Neural progenitor cell (in vitro differentiated cells): ENCODE measurements around the gene CFL1. TPM values are rescaled to one million over a fixed set of nuclear protein-coding genes. Genes with fewer than 3 reads are reported as not detected.

Experiments used
- DNase-seq: peaks from one replicate; pipeline ENCODE4 v3.0.0-alpha.2; 2016; ENCODE audit warnings: low spot score
- H2AFZ ChIP-seq: fragments of 200-600 bp; sonication (generic); replicated peaks from 2 replicates; pipeline ENCODE4 v1.6.1; 2016; ENCODE audit warnings: antibody characterized with exemption
- H3F3A ChIP-seq: fragments of 200-600 bp; sonication (generic); 2 replicates; pipeline ENCODE4 v1.6.1; 2016; ENCODE audit warnings: antibody characterized with exemption, low read depth
- H3K27ac ChIP-seq: fragments of 200-600 bp; sonication (generic); 2 replicates; pipeline ENCODE4 v1.5.1; 2016; ENCODE audit warnings: mild to moderate bottlenecking
- H3K27me3 ChIP-seq: fragments of 200-600 bp; sonication (generic); 2 replicates; pipeline ENCODE4 v1.6.1; 2016; ENCODE audit warnings: mild to moderate bottlenecking, moderate library complexity
- H3K36me3 ChIP-seq: fragments of 200-600 bp; sonication (generic); 2 replicates; pipeline ENCODE4 v1.5.1; 2016
- H3K4me1 ChIP-seq: fragments of 200-600 bp; sonication (generic); 2 replicates; pipeline ENCODE4 v1.6.1; 2016; ENCODE audit warnings: mixed run types
- H3K4me2 ChIP-seq: fragments of 200-600 bp; sonication (generic); 2 replicates; pipeline ENCODE4 v1.6.1; 2016
- H3K4me3 ChIP-seq: fragments of 200-600 bp; sonication (generic); 2 replicates; pipeline ENCODE4 v1.5.1; 2016
- H3K79me2 ChIP-seq: fragments of 200-600 bp; sonication (generic); 2 replicates; pipeline ENCODE4 v1.6.1; 2016; ENCODE audit warnings: low read depth
- H3K9ac ChIP-seq: fragments of 200-600 bp; sonication (generic); 2 replicates; pipeline ENCODE4 v1.6.1; 2016
- H3K9me3 ChIP-seq: fragments of 200-600 bp; sonication (generic); 2 replicates; pipeline ENCODE4 v1.5.1; 2016; ENCODE audit warnings: low read depth
- H4K20me1 ChIP-seq: fragments of 200-600 bp; sonication (generic); 2 replicates; pipeline ENCODE4 v1.6.1; 2016; ENCODE audit warnings: low read depth
- H3K27ac Mint-ChIP-seq: 3 replicates; pipeline ENCODE4 v1.8.0; 2021; ENCODE audit warnings: mixed read lengths
- H3K27me3 Mint-ChIP-seq: 2 replicates; pipeline ENCODE4 v1.8.0; 2022; ENCODE audit warnings: low read depth, mild to moderate bottlenecking, inconsistent platforms, moderate library complexity, mixed read lengths; ENCODE audit not compliant: insufficient read depth
- H3K36me3 Mint-ChIP-seq: 3 replicates; pipeline ENCODE4 v1.8.0; 2021; ENCODE audit warnings: mixed read lengths
- H3K4me1 Mint-ChIP-seq: 3 replicates; pipeline ENCODE4 v1.8.0; 2021; ENCODE audit warnings: mixed read lengths
- H3K4me3 Mint-ChIP-seq: 3 replicates; pipeline ENCODE4 v1.8.0; 2021; ENCODE audit warnings: mild to moderate bottlenecking, moderate library complexity, mixed read lengths
- H3K9me3 Mint-ChIP-seq: 3 replicates; pipeline ENCODE4 v1.8.0; 2020; ENCODE audit warnings: mixed read lengths
- CTCF ChIP-seq: fragments of 200-600 bp; sonication (generic); IDR thresholded peaks from 2 replicates; pipeline ENCODE4 v1.5.1; 2017; ENCODE audit warnings: antibody characterized with exemption, mild to moderate bottlenecking
- EZH2 ChIP-seq: fragments of 200-600 bp; sonication (generic); IDR thresholded peaks from 2 replicates; pipeline ENCODE4 v1.6.1; 2017; ENCODE audit warnings: antibody characterized with exemption, mild to moderate bottlenecking, moderate library complexity
- EZH2phosphoT487 ChIP-seq: fragments of 200-600 bp; sonication (generic); IDR thresholded peaks from 2 replicates; pipeline ENCODE4 v1.6.1; 2017; ENCODE audit warnings: antibody characterized with exemption
- total RNA-seq: library from RNA; depleted of rRNA; stranded (reverse); fragments of >200 nt; gene quantifications from 2 replicates; pipeline ENCODE4 v1.2.3, GENCODE V29; 2015; ENCODE audit warnings: low replicate concordance

CFL1 gene
- 704 and 971 TPM in 2 replicates for total RNA-seq

- Histone ChIP-seq H4K20me1 (peaks cover 48% of the 10 kb centered on the region), H3K9me3 (no peaks in the 10 kb centered on the region), H3K36me3 (peaks cover 7% of the 10 kb centered on the region), H3K4me2 (peak within 1 kb of the TSS; percentile 92), H2AFZ (no peak within 1 kb of the TSS), H3K27me3 (no peaks in the 10 kb centered on the region), H3F3A (peaks cover 76% of the 10 kb centered on the region), H3K9ac (peak within 1 kb of the TSS; percentile 74), H3K4me1 (peaks cover 10% of the 10 kb centered on the region), H3K27ac (peak within 1 kb of the TSS; percentile 95), H3K4me3 (peak within 1 kb of the TSS; percentile 87), H3K79me2 (peaks cover 59% of the 10 kb centered on the region)
- Mint-ChIP-seq H3K4me3 (peak within 1 kb of the TSS; percentile 95), H3K27me3 (peaks cover 29% of the 10 kb centered on the region), H3K4me1 (peaks cover 35% of the 10 kb centered on the region), H3K9me3 (peaks cover 6% of the 10 kb centered on the region), H3K27ac (peak within 1 kb of the TSS; percentile 100), H3K36me3 (peaks cover 39% of the 10 kb centered on the region)
- peak; percentile 99 for DNase-seq
- TF ChIP-seq EZH2 (no peak), EZH2phosphoT487 (no peak), CTCF (no peak)
These were observed at the start of gene CFL1 for GRCh38 chr11:65857853-65858680. CFL1 (minus strand) TSS chr11:65858180; CDS start chr11:65858099, 81 bp downstream.

- Mint-ChIP-seq H3K4me1 (peaks cover 25% of the 10 kb centered on the region), H3K27me3 (peaks cover 15% of the 10 kb centered on the region), H3K27ac (no peak overlapping the region), H3K36me3 (no peaks in the 10 kb centered on the region), H3K4me3 (no peak overlapping the region), H3K9me3 (no peaks in the 10 kb centered on the region)
- H3K9me3 ChIP-seq, result no peaks in the 10 kb centered on the region
- H2AFZ ChIP-seq, result no peak overlapping the region
- no peak for DNase-seq
- TF ChIP-seq CTCF (no peak), EZH2 (no peak), EZH2phosphoT487 (no peak)
- no peaks in the 10 kb centered on the region for H3K36me3 ChIP-seq
- no peak overlapping the region for H3K4me2 ChIP-seq
- peaks cover 3% of the 10 kb centered on the region for H3F3A ChIP-seq
- H3K79me2 ChIP-seq, result no peaks in the 10 kb centered on the region
- H3K27me3 ChIP-seq, result peaks cover 80% of the 10 kb centered on the region
- H3K4me3 ChIP-seq, result no peak overlapping the region
- no peak overlapping the region for H3K9ac ChIP-seq
- no peak overlapping the region for H3K27ac ChIP-seq
- no peaks in the 10 kb centered on the region for H4K20me1 ChIP-seq
- no peaks in the 10 kb centered on the region for H3K4me1 ChIP-seq
These were observed 48.6 kb upstream of the CFL1 start for GRCh38 chr11:65906602-65907001.

GRCh38 chr11:65903715-65904114, 45.7 kb upstream of the CFL1 start:
- DNase-seq, result no peak
- H3K4me3 ChIP-seq, result no peak overlapping the region
- Mint-ChIP-seq H3K9me3 (no peaks in the 10 kb centered on the region), H3K27me3 (peaks cover 29% of the 10 kb centered on the region), H3K27ac (no peak overlapping the region), H3K36me3 (no peaks in the 10 kb centered on the region), H3K4me1 (peaks cover 19% of the 10 kb centered on the region), H3K4me3 (no peak overlapping the region)
- no peaks in the 10 kb centered on the region for H3K9me3 ChIP-seq
- TF ChIP-seq EZH2 (no peak), EZH2phosphoT487 (no peak)
- H3K9ac ChIP-seq, result no peak overlapping the region
- H3F3A ChIP-seq, result peaks cover 9% of the 10 kb centered on the region
- H3K4me2 ChIP-seq, result no peak overlapping the region
- H3K27ac ChIP-seq, result no peak overlapping the region
- peaks cover 100% of the 10 kb centered on the region for H3K27me3 ChIP-seq
- H3K36me3 ChIP-seq, result no peaks in the 10 kb centered on the region
- no peaks in the 10 kb centered on the region for H4K20me1 ChIP-seq
- no peaks in the 10 kb centered on the region for H3K79me2 ChIP-seq
- peaks cover 5% of the 10 kb centered on the region for H3K4me1 ChIP-seq
- H2AFZ ChIP-seq, result no peak overlapping the region

GRCh38 chr11:65903068-65903481, 45.1 kb upstream of the CFL1 start:
- Histone ChIP-seq H3F3A (peaks cover 13% of the 10 kb centered on the region), H3K9ac (no peak overlapping the region), H2AFZ (no peak overlapping the region), H3K9me3 (no peaks in the 10 kb centered on the region), H3K36me3 (no peaks in the 10 kb centered on the region), H3K4me2 (no peak overlapping the region), H3K27me3 (peaks cover 100% of the 10 kb centered on the region), H3K4me3 (no peak overlapping the region), H3K79me2 (no peaks in the 10 kb centered on the region), H3K27ac (no peak overlapping the region), H3K4me1 (peaks cover 5% of the 10 kb centered on the region), H4K20me1 (no peaks in the 10 kb centered on the region)
- no peaks in the 10 kb centered on the region for H3K9me3 Mint-ChIP-seq
- TF ChIP-seq EZH2 (no peak), CTCF (no peak), EZH2phosphoT487 (no peak)
- DNase-seq, result peak; percentile 28
- peaks cover 20% of the 10 kb centered on the region for H3K4me1 Mint-ChIP-seq
- peaks cover 35% of the 10 kb centered on the region for H3K27me3 Mint-ChIP-seq
- no peak overlapping the region for H3K4me3 Mint-ChIP-seq
- no peaks in the 10 kb centered on the region for H3K36me3 Mint-ChIP-seq
- no peak overlapping the region for H3K27ac Mint-ChIP-seq
